SK-N-SH (cell line): ENCODE results near the gene TMEM164.

Experiments used
- EZH2phosphoT487 ChIP-seq: fragments of 200-600 bp; sonication (generic); IDR thresholded peaks from 2 replicates; pipeline ENCODE4 v1.6.1; 2017; ENCODE audit warnings: low read depth, mixed run types, mild to moderate bottlenecking, antibody characterized with exemption, moderate library complexity, borderline replicate concordance
- FOXM1 ChIP-seq: IDR thresholded peaks from 2 replicates; pipeline ENCODE4 v1.4.0; 2012; ENCODE audit warnings: low read depth, mild to moderate bottlenecking
- GABPA ChIP-seq: IDR thresholded peaks from 2 replicates; pipeline ENCODE4 v1.4.0; 2012; ENCODE audit warnings: low read depth, mild to moderate bottlenecking
- GATA2 ChIP-seq: sonication (generic); formaldehyde crosslinking; IDR thresholded peaks from 2 replicates; pipeline ENCODE4 v1.5.0; 2020; ENCODE audit warnings: mild to moderate bottlenecking, missing genetic modification reagents
- MAX ChIP-seq: IDR thresholded peaks from 2 replicates; pipeline ENCODE4 v1.4.0; 2012; ENCODE audit warnings: low read depth
- RAD21 ChIP-seq: IDR thresholded peaks from 2 replicates; pipeline ENCODE4 v1.6.1; 2012; ENCODE audit warnings: mild to moderate bottlenecking, low read length
- RCOR1 ChIP-seq: fragments of 150-350 bp; IDR thresholded peaks from 2 replicates; pipeline ENCODE4 v1.6.1; 2017; ENCODE audit warnings: antibody characterized with exemption, low read length
- TF ChIP-seq, protein P1 (sequence below): fragments of 200-600 bp; sonication (generic); IDR thresholded peaks from 2 replicates; pipeline ENCODE4 v1.6.1; 2017; ENCODE audit warnings: antibody characterized with exemption, mild to moderate bottlenecking, moderate library complexity

GRCh38 chrX:110120025-110120424, 117.1 kb downstream of the TMEM164 start:
- TF ChIP-seq RCOR1 (no peak), GABPA (no peak), RAD21 (no peak), FOXM1 (no peak), GATA2 (CRISPR knock-in tag) (no peak), EZH2phosphoT487 (no peak), MAX (no peak)
- TF ChIP-seq, protein P1, sequence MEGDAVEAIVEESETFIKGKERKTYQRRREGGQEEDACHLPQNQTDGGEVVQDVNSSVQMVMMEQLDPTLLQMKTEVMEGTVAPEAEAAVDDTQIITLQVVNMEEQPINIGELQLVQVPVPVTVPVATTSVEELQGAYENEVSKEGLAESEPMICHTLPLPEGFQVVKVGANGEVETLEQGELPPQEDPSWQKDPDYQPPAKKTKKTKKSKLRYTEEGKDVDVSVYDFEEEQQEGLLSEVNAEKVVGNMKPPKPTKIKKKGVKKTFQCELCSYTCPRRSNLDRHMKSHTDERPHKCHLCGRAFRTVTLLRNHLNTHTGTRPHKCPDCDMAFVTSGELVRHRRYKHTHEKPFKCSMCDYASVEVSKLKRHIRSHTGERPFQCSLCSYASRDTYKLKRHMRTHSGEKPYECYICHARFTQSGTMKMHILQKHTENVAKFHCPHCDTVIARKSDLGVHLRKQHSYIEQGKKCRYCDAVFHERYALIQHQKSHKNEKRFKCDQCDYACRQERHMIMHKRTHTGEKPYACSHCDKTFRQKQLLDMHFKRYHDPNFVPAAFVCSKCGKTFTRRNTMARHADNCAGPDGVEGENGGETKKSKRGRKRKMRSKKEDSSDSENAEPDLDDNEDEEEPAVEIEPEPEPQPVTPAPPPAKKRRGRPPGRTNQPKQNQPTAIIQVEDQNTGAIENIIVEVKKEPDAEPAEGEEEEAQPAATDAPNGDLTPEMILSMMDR, result no peak
